Coronary artery (tissue), 2 donors: Measurements from ENCODE around the gene PACS1.
"Not testable (repeated sequence)": the region's sequence is repeated elsewhere in the genome, so short reads cannot be mapped to it uniquely, and the experiment has no call there.

Experiments used
- DNase-seq: peaks from one replicate; pipeline ENCODE4 v3.0.0-alpha.2; 2017; ENCODE audit warnings: low spot score
- H3K27ac ChIP-seq, 2 donors: fragments of 200-600 bp; sonication (generic); one replicate each; pipeline ENCODE4 v1.5.1; 2016 to 2019
- H3K4me3 ChIP-seq: fragments of 200-600 bp; sonication (generic); 2 replicates; pipeline ENCODE4 v1.5.1; 2016; ENCODE audit warnings: mild to moderate bottlenecking, moderate library complexity
- CTCF ChIP-seq: fragments of 200-600 bp; sonication (generic); IDR thresholded peaks from one replicate; pipeline ENCODE4 v1.5.1; 2019; ENCODE audit warnings: antibody characterized with exemption

PACS1 gene

DNA sequence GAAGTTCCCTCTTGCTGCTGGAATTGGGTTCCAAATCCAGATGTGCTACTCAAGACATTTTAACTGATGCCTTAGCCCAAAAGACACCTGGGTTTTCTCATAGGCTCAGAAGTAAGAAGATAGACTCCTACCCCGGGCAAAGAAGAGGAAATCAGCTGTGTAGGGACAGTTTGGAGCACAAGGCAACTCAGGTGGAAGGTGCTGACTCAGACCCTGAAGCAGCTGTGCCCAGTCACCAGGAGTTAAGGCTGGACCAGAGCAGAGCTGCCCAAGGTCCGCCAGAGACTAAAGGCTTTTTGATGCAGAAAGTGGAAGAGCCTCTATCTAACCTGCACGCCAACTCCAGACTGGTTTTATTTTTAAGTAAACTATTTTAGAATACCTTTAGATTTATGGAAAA lies 177.7 kb downstream of the PACS1 start:
- no peak overlapping the region for H3K4me3 ChIP-seq
- no peak for TF ChIP-seq CTCF
- DNase-seq = no peak
- H3K27ac ChIP-seq = no peak overlapping the region

DNA sequence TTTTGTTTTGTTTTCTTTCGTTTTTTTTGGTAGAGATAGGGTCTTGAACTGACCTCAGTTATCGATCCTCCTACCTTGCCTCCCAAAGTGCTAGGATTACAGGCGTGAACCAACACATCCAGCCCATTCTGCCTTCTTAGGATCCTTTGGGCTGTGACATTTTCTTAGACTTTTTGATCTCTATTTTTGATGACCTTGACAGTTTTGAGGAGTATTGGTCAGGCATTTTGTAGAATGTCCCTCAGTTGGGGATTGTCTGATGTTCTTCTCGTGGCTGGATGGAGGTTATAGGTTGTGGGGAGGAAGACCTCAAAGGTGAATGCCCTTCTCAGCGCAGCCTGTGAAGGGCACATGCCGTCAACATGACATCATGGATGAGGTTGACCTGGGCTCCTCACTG lies 178.8 kb downstream of the PACS1 start:
- no peak for TF ChIP-seq CTCF
- Histone ChIP-seq H3K27ac (no peak overlapping the region), H3K4me3 (no peak overlapping the region)
- DNase-seq = no peak

DNA sequence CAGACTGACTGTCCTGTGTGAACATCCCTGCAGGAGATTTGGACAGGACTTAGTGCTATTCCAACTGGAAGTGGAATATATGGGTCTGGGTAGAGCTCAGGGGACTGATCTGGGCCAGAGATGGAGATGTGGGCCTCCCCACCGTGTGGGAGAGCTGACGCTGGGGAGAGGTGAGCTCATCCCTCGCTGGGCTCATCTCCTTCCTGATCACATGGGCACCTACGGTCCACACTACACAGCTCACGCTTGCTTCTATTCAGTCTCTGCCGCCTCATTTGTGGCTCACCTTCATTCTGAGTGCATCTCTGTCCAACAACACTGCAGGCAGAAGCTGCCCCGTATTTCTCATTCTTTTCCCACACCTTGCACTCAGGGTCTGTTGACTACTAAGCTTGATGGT lies 181.7 kb downstream of the PACS1 start:
- TF ChIP-seq CTCF = no peak
- H3K27ac ChIP-seq = no peak overlapping the region
- no peak for DNase-seq
- H3K4me3 ChIP-seq = no peak overlapping the region

DNA sequence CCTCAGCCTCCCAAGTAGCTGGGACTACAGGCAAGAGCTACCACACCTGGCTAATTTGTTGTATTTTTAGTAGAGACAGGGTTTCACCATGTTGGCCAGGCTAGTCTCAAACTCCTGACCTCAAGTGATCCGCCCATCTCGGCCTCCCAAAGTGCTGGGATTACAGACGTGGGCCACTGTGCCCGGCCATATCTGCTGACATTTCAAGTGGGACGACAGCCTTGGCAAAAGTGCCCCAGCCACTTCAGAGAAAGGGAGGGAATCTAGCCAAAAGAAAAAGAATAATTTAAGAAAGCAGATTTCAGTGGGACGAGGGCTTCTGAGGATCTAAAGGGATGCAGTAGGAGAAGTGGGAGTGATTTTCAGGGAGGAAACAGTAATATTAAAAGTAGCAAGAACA lies 183.0 kb downstream of the PACS1 start:
- not testable (repeated sequence) for H3K27ac ChIP-seq, DNase-seq, H3K4me3 ChIP-seq

- no peak for TF ChIP-seq CTCF
- H3K27ac ChIP-seq = peak overlapping the region; percentile 78 to 92
- H3K4me3 ChIP-seq = peak overlapping the region; percentile 98
- DNase-seq = no peak
Observed at GRCh38 chr11:66258473-66258893, 188.4 kb downstream of the PACS1 start.

GRCh38 chr11:66259225-66259624 lies 189.2 kb downstream of the PACS1 start:
- Histone ChIP-seq H3K27ac (no peak overlapping the region), H3K4me3 (no peak overlapping the region)
- DNase-seq = no peak
- no peak for TF ChIP-seq CTCF

DNA sequence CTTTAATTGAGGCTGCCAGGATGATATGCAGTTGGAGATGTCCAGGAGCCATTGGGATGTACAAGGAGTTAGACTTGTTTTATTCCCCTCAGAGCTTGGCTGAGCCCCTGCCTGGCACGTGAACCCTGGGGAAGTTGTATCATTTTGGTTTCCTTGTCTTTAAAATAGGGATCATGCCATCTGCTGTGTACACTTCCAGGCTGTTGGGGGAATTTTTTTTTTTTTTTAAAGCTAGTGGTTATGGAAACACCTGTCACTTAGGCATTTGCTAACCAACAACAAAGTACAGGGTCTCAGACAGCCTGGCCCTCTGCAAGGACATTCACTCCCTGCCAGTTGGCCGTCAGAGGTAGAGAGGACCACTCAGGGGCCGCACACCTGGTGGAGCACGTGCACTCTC lies 189.9 kb downstream of the PACS1 start:
- TF ChIP-seq CTCF = no peak
- no peak for DNase-seq
- no peak overlapping the region for H3K27ac ChIP-seq
- H3K4me3 ChIP-seq = no peak overlapping the region

DNA sequence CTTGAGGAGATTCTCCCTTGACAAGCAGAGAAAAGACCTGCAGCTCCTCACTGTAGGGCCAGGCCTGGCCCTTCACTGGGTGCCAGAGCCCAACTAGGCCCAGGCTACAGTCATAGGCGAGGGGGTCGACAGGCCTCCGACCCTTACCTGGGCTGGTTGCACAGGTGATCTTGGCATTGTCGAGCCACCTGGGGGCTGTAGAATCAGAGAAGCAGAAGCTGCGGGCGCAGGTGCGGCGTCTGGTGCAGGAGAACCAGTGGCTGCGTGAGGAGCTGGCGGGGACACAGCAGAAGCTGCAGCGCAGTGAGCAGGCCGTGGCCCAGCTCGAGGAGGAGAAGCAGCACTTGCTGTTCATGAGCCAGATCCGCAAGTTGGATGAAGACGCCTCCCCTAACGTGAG lies 191.5 kb downstream of the PACS1 start:
- H3K4me3 ChIP-seq = no peak overlapping the region
- DNase-seq = no peak
- TF ChIP-seq CTCF = no peak
- H3K27ac ChIP-seq = no peak overlapping the region
